Right lobe of liver (tissue), 4 donors: Measurements from ENCODE around the gene CDK5RAP1.

Source experiments
- CTCF ChIP-seq, 4 donors: fragments of 200-600 bp in 3 of 4; fragments of 450-650 bp in 1 of 4; IDR thresholded peaks; one replicate each; pipeline versions ENCODE4 v1.5.1 to v1.8.0; 2016 to 2022; ENCODE audit warnings: antibody characterized with exemption in 4 of 4, mild to moderate bottlenecking in 2 of 4
- POLR2A ChIP-seq: fragments of 450-650 bp; IDR thresholded peaks from one replicate; pipeline ENCODE4 v1.6.1; 2017; ENCODE audit warnings: antibody characterized with exemption, mild to moderate bottlenecking
- donor health status: DM: no; HTN: no; CAD: no.
- donor health status: DM: no; HTN: no; CAD: no.
- donor health status: DM: no; HTN: yes; CAD: no.

- TF ChIP-seq CTCF (IDR thresholded peaks at IDR 0.05) (no peak), POLR2A (no peak)
Observed at GRCh38 chr20:33386673-33387072, 14.6 kb downstream of the CDK5RAP1 start.
